Measurements from ENCODE around the gene TMEM143.
"Not testable (repeated sequence)": the region's sequence is repeated elsewhere in the genome, so short reads cannot be mapped to it uniquely, and the experiment has no call there.

The TMEM143 gene

DNA sequence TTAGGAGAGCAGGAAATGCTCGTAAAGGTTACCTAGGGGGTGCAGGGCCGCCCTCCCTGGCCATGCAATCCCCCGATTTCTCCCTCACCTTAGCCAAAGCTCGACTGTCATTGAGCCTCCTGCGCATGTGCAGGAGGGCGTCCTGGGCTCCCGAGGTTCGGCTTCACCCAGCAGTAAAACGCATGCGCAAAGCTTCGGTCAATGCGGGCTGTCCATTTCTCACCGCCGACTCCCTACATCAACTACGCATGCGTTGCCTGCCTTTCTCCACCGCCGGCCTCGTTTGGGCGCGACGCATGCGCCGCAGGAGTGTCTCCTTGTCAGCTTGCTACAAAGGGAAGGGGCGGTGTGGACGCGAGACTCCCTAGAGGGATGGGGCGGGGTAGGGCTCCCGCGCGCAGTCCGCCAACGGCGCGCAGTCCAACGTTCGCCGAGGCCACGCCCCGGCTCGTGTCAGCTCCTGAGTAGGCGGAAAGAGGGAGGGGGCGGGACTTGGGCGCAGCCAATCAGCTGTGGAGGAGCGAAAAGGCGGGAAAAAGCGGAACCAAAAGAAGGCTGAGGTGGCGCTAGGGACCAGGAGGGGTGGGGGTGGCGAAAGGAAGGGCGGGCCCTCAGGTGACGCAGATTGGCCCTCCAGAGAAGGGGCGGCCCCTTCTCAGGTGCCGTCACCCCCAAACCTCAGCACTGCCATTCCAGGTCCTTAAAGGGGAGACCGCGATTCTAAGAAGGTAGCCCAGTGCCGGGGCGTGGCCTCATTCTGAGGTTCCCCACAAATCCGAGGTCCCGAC is at the start of gene TMEM143, which contains the start of gene SYNGR4:
TSS of gene TMEM143 (minus strand) at position 131 of the 788 bp plus-strand sequence. CDS start at position 111, 20 bp downstream.
TSS of gene SYNGR4 (plus strand) at position 558 of the 788 bp plus-strand sequence. CDS start 1,476 bp downstream, outside the sequence.
- peak; percentile 99 for DNase-seq (ENCODE audit: low spot score)

DNA sequence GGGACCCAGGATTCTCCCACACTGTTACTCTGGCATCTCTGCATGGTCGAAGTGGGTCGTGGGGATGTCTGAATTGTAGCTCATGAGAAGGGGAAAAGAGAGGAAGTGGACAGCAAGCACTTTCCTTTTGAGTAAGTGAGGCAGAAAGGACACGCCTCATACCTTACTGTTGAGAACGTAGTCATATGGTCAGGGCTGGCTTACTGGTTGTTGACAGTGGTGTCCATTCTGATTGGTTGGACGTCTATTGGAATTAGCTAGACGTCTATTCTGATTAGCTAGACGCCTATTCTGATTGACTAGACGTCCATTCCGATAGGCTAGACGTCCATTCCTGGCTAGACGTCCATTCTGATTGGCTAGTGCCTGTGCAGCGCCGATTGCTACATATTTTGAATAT is 42.1 kb upstream of the TMEM143 start:
- DNase-seq (ENCODE audit: low spot score), result no peak

DNA sequence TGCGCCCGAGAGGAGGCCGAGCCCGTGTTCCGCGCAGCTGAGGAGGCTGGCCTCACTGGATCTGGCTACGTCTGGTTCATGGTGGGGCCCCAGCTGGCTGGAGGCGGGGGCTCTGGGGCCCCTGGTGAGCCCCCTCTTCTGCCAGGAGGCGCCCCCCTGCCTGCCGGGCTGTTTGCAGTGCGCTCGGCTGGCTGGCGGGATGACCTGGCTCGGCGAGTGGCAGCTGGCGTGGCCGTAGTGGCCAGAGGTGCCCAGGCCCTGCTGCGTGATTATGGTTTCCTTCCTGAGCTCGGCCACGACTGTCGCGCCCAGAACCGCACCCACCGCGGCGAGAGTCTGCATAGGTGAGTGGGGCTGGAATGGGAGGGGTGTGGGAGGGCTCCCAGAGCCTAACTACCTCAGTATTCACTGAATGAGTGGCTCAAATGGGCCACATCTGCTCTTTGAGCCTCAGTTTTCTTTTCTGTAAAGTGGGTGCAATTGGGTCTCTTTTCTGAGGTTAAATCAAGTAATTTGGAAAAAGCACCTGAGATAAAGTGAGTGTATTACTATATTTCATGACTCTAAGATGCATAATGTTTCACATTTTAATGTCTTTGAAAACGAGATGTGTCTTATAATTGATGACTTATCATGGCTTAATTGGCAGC is 41.4 kb upstream of the TMEM143 start:
- DNase-seq (ENCODE audit: low spot score), result no peak

DNA sequence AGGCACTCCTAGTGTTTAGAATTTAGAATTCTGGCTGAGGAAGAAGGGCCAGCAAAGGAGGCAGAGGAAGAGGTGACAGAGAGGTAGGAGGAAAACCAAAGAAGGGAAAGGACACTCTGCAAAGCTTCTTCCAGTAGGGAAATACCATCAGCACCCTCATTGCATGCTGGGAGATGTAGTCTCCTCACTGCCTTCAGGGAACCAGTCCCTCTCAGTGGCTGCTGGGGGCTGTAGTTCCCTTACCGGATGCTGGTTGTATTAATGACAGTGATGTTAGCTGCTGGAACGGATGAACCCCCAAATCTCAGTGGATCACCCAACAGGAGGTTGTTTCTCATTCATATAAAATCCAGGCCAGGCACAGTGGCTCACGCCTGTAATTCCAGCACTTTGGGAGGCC is 39.9 kb upstream of the TMEM143 start:
- peak; percentile 69 for DNase-seq (ENCODE audit: low spot score)

DNA sequence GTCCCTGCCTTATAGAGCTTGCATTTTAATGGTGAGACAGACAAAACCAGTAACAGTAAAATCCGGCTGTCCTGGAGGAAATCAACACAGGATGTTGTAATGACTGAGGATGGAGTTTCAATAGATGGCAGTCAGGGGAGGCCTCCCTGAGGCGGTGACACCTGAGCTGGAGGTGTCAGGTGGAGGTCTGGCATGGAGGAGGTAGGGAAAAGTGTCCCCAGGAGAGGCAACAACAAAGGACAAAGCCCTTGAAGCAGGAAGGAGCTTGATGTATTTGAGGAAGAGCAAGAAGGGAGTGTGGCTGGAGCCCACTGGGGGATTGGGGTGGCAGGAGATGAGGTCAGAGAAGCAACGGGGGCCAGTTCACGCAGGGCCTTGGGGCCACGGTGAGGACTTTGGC is 37.5 kb upstream of the TMEM143 start:
- no peak for DNase-seq (ENCODE audit: low spot score)

DNA sequence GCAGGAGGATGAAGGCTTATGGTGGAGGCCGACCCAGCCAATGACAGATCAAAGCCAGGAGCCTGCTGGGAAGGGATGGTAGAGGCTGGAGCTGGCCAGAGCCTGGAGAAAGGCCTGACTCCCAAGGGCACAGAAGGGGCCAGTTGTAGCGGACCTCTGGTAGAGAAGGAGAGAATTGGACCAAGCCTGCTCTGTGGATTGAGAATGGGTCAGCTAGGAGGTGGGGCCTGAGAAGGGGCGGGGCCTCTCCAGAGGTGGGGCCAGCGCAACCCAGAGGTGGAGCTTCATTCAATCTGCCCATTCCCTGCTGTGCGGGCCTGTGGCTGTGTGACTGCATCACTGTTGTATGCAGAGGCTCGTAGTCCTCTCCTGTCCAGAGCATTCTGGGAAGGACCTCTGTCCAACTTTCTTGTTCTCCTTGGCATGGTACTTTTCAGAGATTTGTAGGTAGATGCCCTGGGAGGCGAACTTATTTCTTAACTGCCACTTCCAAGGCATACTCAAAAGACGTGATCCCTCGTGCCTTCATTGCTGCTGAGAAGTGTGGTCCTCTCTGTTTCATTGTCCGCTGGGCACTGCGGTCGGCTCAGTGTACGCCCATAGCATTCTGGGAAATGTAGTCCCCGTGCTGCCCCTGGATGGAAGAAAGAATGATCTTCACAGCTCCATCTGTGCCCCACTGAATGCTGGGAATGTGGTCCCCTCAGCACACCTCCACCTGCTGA is 36.4 kb upstream of the TMEM143 start:
- peak; percentile 88 for DNase-seq (ENCODE audit: low spot score)

DNA sequence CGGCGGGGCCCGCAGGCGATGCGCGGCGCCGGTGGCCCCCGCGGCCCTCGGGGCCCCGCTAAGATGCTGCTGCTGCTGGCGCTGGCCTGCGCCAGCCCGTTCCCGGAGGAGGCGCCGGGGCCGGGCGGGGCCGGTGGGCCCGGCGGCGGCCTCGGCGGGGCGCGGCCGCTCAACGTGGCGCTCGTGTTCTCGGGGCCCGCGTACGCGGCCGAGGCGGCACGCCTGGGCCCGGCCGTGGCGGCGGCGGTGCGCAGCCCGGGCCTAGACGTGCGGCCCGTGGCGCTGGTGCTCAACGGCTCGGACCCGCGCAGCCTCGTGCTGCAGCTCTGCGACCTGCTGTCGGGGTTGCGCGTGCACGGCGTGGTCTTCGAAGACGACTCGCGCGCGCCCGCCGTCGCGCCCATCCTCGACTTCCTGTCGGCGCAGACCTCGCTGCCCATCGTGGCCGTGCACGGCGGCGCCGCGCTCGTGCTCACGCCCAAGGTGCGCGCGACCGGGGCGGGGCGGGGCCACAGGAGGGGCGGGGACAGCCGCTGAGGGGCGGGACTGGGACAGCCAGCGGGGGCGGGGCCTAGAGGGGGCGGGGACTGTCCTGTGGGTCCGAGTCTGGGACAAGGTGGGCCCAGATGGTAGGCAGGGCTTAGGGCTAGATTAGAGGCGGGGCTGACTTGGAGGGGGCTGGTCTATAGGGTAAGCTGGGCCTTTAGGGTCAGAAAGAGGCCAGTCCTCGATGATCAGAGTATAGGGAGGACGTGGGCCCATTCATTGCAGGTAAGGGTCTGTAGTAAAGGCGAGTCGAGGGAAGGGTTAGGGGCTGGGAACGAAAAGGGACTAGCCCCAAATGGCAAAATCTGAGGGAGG is 34.9 kb upstream of the TMEM143 start:
- peak; percentile 98 for DNase-seq (ENCODE audit: low spot score)

DNA sequence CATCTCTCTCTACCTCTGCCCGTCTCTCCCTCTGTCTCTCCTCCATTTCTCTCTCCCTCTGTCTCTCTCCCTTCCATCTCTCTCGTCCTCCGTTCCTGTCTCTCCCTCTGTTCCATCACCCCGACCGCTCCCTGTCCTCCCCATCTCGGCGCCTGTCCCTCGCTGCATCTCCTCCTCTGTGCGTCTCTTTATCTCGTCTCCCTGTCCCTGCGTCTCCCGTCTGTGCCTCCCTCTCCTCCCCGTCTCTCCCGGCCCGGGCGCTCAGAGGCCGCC is 34.3 kb upstream of the TMEM143 start:
- no peak for DNase-seq (ENCODE audit: low spot score)

DNA sequence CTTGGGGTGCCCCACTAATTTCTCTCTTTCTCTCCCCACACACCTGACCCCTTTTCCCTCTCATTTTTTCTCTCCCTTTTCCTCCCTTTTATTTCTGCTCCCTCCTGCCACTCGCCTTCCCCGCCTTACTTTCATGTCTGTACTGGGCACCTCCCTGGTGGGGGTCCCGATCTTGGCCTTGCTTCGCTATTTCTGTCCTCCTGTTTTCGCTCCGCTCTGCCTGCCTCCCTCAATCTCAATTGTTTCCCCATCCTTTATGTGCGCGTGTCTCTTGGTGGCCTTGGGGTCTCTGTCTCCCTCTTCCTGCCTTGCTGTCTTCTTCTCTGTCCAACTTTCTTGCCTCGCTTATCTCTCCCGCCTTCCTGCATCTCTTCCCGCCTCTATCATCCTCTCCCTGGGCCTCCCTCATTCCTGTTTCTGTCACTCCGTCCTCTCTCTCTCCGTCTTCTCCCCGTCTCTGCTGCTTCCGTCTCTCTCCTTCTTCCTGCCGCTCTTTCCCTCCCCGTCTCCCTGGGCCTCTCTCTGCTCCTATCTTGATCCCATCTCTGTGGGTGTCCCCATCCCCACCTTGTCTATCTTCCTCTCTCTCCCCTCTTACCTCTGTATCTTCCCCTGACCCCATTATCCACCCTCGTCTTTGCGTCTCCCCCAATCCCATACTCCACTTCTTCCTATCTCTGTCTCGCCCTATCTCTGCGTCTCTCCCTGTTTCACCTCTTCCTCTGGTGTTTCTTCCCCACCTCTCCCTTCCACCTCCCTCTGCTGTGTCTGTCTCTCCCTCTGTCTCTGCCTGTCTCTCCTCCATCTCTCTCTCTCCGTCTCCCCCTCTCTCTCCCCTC is 33.7 kb upstream of the TMEM143 start:
- DNase-seq (ENCODE audit: low spot score), result no peak

DNA sequence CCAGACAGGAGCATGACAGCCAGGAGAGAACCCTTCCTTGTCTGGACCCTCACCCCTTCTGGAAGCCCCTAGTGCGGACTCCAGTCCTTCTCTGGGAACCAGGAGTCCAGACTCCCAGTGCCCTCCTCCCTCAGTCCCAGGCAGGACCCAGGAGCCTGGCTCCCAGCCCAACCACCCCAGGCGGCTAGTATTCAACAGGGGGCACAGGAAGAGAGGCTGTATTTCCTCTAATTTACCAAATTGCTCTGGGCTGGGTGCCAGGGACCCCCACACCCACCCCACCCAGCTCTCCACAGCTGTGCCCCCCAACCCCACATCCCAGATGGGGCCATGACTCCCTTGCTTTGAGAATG is 33.1 kb upstream of the TMEM143 start:
- no peak for DNase-seq (ENCODE audit: low spot score)

DNA sequence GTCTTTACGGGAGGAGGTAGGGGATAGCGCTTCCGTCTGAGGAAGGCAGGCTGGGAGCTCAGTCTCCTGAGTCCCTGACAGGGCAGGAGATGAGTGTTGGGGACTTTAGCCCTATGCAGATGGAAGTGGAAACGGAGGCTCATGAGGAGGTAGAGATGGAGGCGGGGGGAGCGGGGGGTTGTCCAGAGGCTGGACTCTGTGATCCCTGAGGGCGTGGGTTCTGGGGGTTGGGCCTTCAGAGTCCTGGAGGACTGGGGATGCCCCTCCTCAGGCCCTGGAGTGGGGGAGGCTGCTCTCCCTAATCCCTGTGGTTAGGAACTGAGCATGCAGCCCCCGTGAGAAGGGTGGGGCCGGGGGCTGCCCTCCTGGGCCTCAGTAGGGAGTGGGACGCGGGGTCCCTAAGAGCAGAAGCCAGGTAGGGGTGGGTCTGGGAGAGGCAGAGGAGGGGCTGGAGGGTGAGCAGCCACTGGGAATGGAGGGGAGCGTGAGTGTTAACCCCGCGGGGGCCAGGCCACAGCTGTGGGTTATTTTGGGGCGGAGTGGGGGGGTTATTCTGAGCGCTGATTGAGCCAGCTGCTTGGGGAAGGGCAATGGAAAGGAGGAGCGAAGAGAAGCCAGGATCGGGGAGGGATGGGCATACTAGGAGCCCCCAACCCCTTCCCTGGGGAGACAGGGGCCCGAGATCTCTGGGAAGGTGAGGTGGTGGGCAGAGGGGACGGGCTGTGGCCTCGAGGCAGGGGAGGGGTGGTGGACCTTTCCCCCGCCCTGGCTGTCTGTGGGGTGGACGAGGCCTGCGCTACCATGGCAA is 32.5 kb upstream of the TMEM143 start:
- no peak for DNase-seq (ENCODE audit: low spot score)

DNA sequence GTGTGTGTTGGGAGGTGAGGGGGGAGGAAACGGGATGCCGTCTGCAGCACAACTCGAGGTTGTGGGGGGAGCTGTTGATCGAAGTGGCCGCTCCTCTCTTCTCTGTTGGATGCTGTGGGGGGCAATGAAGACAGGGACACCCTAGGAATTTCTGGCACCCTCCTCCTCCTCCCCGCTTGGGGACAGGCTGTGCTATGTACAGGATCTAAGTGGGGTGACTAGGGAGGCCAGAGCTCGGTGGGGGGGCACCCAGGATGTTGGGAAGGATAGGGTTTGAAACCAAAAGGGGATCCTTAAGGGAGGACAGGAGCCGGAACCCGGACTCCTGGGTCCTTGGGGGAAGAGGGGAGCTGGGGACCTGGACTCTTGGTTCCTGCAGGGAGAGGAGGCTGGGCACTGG is 31.8 kb upstream of the TMEM143 start:
- DNase-seq (ENCODE audit: low spot score), result no peak

DNA sequence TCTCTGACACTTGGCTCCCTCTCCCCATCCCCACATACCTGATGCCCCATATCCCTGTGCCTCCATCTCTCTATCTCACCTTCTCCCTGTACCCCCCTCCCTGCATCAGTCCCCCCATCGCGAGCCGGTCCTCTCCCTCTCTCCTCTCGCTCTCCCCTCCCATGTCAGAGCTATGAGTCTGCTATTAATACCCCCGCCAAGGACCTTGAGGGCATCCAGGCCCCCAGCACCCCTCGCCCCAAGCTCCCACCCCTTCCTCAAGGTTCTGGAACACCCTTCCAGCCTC is 31.4 kb upstream of the TMEM143 start:
- no peak for DNase-seq (ENCODE audit: low spot score)

DNA sequence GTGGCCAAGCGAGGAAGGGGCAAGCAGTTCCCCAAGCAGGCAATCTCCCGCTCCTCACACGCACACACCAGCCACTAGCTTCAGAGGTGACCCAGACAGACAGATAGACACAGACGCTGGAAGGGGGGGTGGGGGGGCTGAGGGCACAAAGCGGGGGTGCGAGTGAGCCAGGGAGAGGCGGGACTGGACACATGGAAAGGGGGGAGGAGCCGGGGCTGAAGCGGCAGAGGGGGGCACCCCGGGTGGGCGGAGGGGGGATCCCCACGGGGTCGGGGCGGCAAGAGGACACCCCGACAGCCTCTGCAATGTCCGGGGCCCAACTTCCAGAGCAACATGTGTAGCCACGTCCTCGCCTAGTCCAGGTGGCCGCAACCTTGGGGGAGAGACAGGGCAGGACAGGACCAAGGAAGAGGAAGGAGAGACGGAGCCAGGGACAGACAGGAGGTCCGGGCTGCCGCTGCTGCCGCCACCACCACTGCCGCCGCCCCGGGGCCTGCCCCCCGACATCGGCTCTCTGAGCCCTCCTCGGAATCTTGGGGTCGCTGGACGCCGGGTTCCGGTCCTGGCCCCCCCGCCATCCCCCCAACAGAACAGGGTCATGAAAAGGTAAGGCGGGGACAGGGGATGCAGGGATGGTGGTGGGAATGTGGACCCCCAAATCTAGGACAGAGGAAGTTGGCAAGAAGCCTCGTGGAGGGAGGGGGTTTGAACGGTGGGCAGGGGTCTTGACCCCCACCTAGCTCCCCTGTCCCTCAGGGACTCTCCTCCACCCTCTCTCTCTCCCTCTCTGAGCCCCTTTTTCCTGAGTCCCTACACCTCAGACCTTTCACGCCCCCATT is 30.8 kb upstream of the TMEM143 start:
- DNase-seq (ENCODE audit: low spot score), result peak; percentile 43

DNA sequence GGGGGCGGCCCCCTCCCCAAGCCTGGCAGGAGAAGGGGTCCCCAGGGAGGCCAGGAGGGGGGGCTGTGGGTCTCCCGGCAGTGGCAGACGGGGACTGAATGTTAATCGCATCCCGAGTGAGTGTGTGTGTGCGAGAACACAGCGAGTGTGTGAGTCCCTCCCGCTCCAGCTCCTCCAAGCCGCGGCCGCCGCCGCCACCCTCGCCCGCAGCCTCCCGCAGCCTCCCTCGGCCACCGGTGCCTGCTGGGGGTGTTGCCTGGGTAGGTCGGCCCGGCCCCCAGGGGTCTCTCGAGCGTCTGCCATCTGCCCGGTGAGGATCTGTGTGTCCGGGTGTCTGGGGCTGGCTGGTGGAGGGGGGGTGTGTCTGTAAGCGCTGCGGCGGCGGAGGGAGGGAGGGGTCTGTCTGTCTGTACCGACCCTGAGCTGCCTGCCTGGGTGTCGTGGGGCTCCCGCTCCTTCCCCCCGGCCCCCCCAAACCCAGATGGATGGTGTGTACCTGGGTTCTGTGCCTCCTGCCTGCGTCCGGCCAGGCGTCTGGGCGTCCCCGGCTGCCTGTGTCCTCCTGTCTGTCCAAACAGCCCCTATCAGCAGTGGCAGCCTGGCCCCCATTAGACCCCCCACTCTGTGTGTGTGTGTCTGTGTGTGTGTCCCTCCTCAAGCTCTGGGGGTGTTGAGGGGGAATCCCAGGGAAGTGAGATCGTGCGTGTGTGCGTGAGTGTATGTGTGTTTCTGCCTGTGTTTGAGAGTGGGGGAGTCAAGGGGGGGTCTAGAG is 30.0 kb upstream of the TMEM143 start, which contains the start of gene GRIN2D:
TSS of gene GRIN2D (plus strand) at position 110 of the 772 bp plus-strand sequence. CDS start 4,725 bp downstream, outside the sequence.
- no peak for DNase-seq (ENCODE audit: low spot score)

DNA sequence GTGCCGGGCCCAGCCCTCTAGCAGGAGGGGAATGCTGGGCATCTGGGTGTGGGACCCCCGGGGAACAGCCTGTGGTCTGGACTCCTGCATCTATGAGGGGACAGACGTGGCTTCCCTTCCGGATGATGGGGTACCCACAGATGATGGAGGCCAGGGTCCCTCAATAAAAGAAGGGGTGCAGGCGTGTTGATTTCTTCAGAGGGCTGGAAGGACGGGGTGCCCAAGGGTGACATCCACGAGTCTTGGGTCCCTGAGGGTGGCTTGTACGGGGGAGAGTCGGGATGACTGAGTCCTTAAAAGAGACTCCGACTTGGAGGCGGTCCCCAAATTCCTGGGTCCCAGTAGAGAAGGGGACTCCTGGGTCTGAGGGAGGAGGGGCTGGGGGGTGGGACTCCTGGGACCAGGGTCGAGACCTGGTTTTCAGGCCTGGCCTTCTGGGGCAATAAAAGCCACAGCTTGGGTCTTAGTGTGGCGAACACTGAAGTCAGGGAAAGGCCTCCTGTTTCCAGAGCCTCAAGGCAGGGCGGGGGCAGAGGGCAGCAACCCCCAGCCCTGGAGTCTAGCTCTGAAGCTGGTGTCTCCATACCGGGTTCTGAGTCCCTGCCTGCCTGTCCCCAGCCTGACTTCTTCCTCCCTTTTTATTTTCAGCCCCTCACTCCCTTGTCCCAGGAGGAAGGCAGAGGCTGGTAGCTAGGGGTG is 29.3 kb upstream of the TMEM143 start:
- no peak for DNase-seq (ENCODE audit: low spot score)

DNA sequence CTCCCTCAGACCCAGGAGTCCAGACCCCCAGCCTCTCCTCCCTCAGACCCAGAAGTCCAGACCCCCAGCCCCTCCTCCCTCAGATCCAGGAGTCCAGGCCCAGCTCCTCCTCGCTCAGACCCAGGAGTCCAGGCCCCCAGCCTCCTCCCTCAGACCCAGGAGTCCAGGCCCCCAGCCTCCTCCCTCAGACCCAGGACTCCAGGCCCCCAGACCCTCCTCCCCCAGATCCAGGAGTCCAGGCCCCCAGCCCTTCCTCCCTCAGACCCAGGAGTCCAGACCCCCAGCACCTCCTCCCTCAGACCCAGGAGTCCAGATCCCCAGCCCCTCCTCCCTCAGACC is 28.2 kb upstream of the TMEM143 start:
- not testable (repeated sequence) for DNase-seq (ENCODE audit: low spot score)

All from RKO (cell line).